HG03064 (cell line): ENCODE results near the gene KEAP1.
"Not testable (repeated sequence)": the region's sequence is repeated elsewhere in the genome, so short reads cannot be mapped to it uniquely, and the experiment has no call there.

Source experiments
- ATAC-seq: cut with Tn5 transposase; IDR thresholded peaks from one replicate; pipeline ENCODE4 v1.9.1; 2021; ENCODE audit warnings: low read depth; ENCODE audit not compliant: unreplicated experiment

The KEAP1 gene

DNA sequence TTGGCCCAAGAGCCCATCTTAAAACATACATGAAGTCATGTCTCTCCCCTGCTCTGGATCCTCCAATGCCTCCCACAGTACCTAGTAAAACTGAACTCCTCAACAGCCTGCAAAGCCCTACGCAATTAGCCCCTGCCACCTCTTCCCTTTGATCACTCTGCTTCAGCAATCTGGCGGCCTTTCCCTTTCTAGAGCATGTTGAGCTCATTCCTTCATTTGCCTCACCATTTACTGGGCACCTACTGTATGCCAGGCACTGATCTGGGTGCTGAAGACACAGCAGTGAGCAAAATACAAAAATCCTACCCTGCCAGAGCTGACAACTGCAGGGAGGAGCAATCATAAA, 2.9 kb downstream of the KEAP1 start:
- ATAC-seq, result no peak

DNA sequence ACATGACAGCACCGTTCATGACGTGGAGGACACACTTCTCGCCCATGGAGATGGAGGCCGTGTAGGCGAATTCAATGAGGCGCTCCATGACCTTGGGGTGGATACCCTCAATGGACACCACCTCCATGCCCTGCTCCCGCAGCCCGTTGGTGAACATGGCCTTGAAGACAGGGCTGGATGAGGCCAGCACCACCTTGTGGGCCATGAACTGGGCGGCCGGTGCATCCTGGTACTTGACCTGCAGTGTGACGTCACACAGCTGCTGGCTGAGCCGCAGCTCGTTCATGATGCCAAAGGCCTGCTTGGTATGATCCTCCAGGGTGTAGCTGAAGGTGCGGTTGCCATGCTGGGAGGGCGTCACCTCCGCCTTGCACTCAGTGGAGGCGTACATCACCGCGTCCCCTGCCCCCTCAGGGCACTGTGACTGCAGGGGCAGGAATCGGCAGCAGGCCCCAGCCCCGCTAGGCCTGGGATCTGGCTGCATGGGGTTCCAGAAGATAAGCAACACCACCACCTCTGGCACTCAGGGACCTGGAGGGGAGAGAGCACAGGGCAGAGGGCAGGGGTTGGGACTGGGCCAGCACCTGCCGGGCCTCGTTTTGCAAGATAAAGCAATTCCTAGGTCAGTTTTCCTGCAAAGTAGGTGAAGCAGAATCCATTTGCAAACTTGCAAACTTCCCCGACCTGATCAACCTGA, 3.5 kb downstream of the KEAP1 start:
- ATAC-seq, result no peak

DNA sequence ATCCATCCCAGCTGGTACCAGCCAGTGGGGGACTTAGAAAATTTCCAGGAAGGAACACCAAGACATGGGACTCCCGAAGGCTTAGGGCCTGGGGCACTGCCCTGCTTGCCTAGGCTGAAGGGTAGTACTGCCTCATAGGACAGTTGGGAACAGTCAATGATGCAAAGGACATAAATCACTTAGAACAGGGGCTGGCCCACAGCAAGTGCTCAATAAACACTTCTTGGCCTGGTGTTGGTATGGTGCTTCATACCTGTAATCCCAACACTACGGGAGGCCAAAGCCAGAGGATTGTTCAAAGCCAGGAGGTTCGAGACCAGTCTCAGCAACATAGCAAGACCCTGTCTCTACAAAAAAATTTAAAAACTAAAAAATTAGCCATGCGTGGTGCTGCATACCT, 5.8 kb downstream of the KEAP1 start:
- ATAC-seq, result no peak

DNA sequence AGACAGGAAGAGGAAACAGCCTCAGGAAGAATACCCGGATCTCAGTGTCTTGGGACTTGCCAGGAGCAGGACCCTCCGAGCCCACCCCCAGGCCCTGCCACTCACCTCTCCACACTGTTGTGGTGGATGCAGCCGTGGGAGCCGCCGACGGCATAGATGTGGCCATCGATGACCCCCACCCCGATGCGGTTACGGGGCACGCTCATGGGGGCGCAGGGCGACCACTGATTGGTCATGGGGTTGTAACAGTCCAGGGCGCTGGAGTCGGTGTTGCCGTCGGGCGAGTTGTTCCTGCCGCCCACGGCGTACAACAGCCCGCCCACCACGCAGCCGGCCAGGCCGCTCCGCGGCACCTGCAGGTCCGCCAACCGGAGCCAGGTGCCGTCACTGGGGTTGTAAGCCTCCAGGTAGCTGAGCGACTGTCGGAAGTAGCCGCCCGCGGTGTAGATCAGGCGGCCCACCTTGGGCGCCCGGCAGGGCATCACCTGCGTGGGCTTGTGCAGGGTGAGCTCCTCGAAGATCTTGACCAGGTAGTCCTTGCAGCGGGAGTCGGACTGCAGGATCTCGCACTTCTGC, 11.6 kb downstream of the KEAP1 start:
- no peak for ATAC-seq

DNA sequence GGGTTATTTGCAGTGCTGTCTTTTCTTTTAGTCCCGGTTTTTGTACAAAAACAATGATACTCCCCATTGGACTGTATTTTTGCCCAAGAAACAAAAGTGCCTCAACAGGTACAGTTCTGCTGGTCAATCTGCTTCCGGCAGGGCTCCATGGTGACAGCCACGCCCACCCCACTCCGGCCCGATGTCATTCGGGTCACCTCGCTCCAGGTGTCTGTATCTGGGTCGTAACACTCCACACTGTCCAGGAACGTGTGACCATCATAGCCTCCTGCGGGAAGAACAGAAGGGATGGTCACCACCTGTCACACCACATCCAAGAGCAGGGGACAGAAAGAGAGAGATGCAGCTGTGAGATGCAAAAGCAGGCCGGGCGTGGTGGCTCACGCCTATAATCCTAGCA, 16.6 kb downstream of the KEAP1 start:
- no peak for ATAC-seq

DNA sequence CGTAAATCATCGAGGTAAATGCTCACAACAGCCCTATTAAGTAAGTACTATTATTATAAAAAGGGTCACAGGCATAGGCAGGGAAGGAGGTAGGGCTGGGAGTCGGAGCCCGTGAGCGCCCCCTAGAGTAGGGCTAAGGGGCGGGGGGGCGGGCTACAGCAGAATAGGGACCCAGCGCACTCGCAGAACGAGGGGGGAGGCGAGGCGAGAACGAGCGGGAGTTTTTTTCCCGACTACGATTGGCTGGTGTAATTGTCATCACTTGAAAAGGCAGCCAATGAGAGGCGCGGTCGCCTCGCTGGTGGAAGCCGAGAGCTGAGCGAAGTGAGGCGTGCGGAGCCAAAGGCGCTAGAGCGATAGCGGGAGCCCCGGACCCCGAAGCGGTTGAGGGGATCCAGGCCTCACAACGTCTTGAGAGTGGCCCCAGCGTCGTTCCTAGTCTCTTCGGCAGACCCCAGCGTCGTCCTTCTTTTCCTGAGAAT, 24.2 kb downstream of the KEAP1 start:
- ATAC-seq, result no peak

DNA sequence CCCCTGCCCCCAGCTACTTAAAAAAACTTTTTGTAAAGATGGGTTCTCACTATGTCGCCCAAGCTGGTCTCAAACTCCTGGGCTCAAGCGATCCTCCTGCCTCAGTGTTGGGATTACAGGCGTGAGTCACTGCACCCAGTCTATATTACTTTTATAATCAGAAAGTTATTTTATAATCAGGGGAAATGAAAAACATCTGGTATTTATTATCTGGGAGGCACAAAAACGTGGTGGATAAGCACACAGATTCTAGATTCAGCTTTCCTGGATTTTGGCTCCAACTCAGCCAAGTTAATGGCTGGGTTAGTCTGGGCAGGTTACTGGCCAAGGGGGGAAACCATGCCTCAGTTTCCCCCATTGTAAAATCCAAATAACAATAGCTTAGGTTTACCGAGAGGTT, 24.7 kb downstream of the KEAP1 start:
- ATAC-seq, result no peak

DNA sequence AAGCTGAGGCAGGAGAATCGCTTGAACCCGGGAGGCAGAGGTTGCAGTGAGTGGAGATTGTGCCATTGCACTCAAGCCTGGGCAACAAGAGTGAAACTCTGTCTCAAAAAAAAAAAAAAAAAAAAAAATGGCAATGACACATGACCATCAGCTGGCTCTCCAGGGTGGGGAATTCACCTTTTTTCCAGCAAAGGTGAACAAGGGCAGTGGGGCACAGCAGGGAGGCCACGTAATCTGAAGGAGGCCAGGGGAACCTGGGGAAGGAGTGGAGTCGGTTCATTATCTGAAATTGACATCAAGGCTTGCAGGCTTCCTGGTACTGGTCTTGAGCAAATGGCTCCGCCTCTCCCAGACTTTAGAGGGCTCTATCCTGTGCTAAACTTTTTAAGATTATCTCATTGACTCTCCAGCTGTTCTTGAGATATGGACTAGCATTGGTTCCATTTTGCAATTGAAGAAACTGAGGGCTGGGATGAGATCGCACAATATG, 28.1 kb downstream of the KEAP1 start:
- ATAC-seq, result no peak

DNA sequence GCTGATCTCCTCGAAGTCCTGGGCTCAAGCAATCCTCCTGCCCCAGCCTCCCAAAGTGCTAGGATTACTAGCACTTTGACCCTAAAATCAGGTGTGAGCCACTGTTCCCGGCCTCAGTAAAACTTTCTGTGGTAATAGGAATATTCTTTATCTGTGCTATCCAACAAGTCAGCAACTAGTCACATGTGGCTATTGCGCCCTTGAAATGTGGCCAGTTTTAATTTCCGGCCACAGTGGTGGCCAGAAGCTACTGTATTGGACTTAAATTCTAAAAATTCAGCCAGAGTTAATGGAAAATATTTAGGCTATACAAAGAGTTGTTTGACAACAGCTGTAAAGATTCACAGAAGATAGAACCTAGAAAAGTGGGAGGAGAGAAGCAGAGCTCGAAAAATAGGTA, 30.0 kb downstream of the KEAP1 start:
- ATAC-seq, result no peak

DNA sequence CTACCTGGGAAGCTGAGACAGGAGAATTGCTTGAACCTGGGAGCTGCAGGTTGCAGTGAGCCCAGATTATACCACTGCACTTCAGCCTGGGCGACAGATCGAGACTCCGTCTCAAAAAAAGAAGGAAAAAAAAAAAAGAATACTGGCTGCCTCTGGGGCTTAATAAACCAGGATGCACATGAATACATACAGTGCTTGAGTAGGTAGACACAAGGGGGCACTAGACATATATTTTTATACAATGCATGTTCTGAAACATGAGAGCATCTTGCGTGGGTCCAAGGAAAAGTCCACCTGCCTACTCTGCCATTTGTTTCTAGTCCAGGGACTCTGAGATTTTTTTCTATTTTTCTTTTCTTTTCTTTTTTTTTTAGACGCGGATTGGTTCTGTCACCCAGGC, 31.2 kb downstream of the KEAP1 start:
- ATAC-seq, result no peak

DNA sequence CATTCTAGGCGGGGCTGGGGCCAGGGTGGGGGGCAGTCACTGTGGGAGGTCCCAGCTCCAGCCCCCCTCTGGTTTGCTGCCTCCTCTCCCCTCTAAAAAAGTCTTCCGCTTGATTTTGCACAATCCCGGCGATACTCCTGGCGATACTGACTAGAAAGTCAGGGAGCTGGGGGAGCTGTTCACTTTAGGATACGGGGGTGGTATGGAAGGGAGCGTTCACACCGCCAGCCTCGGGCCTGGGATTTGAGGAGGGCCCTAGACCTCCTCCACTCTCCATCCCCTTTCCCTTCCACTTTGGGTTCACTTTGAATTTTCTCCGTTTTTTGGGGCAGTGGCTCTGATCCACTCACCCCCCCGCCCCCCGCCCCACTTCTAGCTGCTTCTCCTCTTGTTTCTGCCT, 35.0 kb downstream of the KEAP1 start:
- no peak for ATAC-seq

DNA sequence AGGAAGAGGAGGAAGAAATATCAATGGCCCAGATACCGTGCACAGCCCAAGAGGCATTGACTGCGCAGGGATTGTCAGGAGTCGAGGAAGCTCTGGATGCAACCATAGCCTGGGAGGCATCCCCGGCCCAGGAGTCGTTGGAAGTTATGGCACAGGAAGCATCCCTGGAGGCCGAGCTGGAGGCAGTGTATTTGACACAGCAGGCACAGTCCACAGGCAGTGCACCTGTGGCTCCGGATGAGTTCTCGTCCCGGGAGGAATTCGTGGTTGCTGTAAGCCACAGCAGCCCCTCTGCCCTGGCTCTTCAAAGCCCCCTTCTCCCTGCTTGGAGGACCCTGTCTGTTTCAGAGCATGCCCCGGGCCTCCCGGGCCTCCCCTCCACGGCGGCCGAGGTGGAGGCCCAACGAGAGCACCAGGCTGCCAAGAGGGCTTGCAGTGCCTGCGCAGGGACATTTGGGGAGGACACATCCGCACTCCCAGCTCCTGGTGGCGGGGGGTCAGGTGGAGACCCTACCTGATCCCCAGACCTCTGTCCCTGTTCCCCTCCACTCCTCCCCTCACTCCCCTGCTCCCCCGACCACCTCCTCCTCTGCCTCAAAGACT, 36.0 kb downstream of the KEAP1 start:
- ATAC-seq, result no peak

DNA sequence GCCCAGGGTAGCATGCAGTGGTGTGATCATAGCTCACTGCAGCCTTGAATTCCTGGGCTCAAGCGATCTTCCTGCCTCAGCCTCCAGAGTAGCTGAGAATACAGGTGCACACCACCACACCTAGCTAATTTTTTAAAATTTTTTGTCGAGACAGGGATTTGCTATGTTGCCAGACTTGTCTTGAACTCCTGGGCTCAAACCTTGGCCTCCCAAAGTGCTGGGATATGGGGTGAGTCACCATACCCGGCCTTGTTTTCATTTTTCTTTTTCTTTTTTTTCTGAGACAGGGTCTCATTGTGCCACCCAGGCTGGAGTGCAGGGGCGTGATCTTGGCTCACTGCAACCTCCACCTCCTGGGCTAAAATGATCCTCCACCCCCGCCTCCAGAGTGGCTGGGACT, 38.7 kb downstream of the KEAP1 start:
- no peak for ATAC-seq

DNA sequence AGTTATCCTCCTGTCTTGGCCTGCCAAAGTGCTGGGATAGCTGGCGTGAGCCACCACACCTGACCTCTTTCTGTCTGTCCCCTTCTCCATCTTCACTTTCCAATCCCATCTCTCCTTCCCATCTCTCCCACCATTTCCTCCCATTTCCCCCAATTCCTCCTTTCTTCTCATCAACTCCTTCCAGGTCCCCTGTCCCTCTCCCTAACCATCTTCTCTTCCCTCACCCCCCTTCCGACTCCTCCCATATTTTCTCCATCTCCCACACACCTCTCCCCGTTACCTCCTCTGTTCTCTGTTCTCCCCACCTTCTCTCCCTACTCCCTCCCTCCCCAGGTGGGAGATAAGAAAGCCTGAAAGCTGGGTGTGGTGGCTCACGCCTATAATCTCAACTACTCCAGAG, 40.6 kb downstream of the KEAP1 start:
- no peak for ATAC-seq

DNA sequence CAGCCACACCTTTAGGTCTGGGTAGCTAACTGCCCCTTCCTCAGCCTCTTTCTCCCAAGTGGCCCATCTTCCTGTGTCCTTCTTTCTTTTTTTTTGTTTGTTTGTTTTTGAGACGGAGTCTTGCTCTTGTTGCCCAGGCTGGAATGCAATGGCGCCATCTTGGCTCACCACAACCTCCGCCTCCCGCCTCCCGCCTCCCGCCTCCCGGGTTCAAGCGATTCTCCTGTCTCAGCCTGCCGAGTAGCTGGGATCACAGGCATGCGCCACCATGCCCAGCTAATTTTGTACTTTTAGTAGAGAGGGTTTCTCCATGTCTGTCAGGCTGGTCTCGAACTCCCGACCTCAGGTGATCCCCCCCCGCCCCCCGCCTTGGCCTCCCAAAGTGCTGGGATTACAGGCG, 41.1 kb downstream of the KEAP1 start:
- ATAC-seq, result not testable (repeated sequence)

DNA sequence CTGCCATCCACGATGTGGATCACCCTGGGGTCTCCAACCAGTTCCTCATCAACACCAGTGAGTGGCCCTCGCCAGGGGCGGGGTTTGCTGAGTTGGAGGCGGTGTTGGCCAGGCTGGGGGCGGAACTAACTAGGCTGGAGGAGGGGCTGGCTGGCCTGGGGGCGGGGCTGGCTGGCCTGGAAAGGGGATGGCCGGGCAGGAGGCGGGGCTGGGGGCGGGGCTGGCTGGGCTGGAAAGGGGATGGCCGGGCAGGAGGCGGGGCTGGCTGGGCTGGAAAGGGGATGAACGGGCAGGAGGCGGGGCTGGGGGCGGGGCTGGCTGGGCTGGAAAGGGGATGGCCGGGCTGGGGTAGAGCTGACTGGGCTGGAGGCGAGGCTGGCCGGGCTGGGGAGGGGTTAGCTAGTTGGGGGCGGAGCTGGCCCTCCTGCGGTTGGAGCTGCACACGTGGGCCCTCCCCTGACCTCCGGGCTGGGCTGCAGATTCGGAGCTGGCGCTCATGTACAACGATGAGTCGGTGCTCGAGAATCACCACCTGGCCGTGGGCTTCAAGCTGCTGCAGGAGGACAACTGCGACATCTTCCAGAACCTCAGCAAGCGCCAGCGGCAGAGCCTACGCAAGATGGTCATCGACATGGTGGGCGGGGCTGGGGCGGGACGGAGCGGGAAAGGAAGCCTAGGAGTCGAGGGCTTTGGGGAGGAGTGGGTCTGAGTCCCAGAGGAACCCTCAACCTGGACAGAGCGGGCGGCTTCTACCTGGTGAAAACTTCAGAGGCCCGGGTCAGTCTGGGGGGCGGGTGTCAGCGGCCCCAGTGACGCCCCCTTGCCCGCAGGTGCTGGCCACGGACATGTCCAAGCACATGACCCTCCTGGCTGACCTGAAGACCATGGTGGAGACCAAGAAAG, 41.9 kb downstream of the KEAP1 start:
- ATAC-seq, result no peak

DNA sequence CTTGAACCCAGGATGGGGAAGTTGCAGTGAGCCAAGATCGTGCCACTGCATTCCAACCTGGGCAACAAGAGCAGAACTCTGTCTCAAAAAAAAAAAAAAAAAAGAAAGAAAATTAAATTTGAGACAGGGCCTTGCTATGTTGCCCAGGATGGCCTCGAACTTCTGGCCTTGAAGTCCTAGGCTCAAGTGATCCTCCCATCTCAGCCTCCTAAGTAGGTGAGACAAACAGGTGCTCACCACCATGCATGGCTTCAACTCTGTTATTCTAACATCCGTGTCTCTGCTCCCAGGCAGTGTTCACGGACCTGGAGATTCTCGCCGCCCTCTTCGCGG, 42.5 kb downstream of the KEAP1 start:
- no peak for ATAC-seq

DNA sequence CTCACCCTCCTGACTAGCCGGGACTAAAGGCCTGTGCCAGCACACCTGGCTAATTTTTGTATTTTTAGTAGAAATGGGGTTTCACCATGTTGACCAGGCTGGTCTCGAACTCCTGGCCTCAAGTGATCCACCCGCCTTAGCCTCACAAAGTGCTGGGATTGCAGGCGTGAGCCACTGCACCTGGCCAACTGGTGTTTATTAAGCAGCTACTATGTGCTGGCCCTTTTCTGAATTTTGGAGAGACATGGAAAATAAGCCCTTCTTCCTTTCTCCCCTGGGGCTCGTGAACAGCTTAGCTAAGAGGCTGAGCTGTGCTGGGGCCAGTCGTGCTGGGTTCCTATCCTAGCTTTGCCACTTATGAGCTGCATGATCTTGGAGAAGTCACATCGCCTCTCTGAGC, 44.4 kb downstream of the KEAP1 start:
- not testable (repeated sequence) for ATAC-seq

DNA sequence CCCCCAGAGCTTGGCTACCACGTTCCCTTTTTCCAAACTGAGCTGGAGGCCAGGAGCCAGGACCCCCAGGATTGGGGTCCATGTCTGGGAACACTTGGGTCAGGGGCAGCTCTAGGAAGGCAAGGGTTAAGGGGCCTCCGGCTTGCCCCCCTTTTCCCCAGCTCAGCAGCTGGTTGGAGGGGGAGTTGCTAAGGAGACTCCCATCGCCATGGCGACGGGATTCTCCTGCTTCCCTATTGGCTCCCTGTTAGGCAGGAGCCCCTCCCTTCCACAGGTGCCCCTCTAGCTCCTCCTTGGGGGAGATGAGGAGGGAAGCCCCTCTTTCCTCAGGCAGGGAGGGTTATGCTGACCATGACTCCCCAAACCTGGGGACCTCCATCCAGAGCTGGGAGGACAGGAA, 48.9 kb downstream of the KEAP1 start:
- no peak for ATAC-seq

DNA sequence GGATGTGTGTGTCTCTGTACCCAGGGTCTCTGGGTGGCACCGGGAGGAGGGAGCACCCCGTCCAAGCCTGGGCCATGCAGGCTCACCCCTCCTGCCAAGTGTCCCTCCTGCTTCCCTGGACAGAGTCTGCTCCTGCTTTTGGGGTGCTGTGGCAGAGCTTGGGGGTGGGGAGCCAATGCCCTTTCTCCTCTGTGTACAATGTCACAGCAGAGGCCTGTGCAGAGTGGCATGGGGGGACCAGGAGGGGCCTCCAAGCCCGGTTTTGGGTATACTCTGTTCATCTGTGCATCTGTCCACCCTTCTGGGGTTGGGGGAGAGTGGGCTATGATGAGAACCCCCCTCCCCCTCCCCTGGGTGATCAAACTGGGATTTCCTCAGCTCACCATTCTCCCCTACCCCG, 49.3 kb downstream of the KEAP1 start:
- ATAC-seq, result no peak
